Loucy (cell line): ENCODE data around the gene BLTP3B.

Source experiments
- H2AFZ ChIP-seq: fragments of 200-600 bp; sonication (generic); 2 replicates; pipeline ENCODE4 v1.6.0; 2016; ENCODE audit warnings: antibody characterized with exemption, mild to moderate bottlenecking, low read length, moderate library complexity
- H3F3A ChIP-seq: fragments of 200-600 bp; 2 replicates; pipeline ENCODE4 v1.6.0; 2016; ENCODE audit warnings: antibody characterized with exemption, low read depth, mild to moderate bottlenecking
- H3K27me3 ChIP-seq: fragments of 200-600 bp; sonication (generic); 2 replicates; pipeline ENCODE4 v1.6.1; 2014; ENCODE audit warnings: low read length, mild to moderate bottlenecking; ENCODE audit not compliant: insufficient read depth, poor library complexity, severe bottlenecking
- H3K36me3 ChIP-seq: fragments of 200-600 bp; sonication (generic); 2 replicates; pipeline ENCODE4 v1.6.1; 2016; ENCODE audit warnings: low read length; ENCODE audit not compliant: insufficient read depth
- H3K4me1 ChIP-seq: fragments of 200-600 bp; sonication (generic); 2 replicates; pipeline ENCODE4 v1.5.1; 2014; ENCODE audit warnings: low read length, mild to moderate bottlenecking; ENCODE audit not compliant: insufficient read depth, poor library complexity, severe bottlenecking
- H3K4me2 ChIP-seq: fragments of 200-600 bp; sonication (generic); 2 replicates; pipeline ENCODE4 v1.6.0; 2014; ENCODE audit warnings: antibody characterized with exemption, low read length, low read depth, mild to moderate bottlenecking; ENCODE audit not compliant: poor library complexity, severe bottlenecking
- H3K4me3 ChIP-seq: fragments of 200-600 bp; sonication (generic); 2 replicates; pipeline ENCODE4 v1.5.1; 2014; ENCODE audit warnings: low read length, mild to moderate bottlenecking, mixed read lengths; ENCODE audit not compliant: poor library complexity, severe bottlenecking
- H3K79me2 ChIP-seq: fragments of 200-600 bp; sonication (generic); 2 replicates; pipeline ENCODE4 v1.6.1; 2014; ENCODE audit warnings: low read length; ENCODE audit not compliant: insufficient read depth
- H3K9ac ChIP-seq: fragments of 200-600 bp; sonication (generic); 2 replicates; pipeline ENCODE4 v1.6.0; 2014; ENCODE audit warnings: mild to moderate bottlenecking, low read depth, low read length, moderate library complexity; ENCODE audit not compliant: poor library complexity, severe bottlenecking
- H3K9me2 ChIP-seq: fragments of 200-600 bp; sonication (generic); replicated peaks from 2 replicates; pipeline ENCODE4 v1.6.1; 2016; ENCODE audit warnings: low read depth, low read length, mixed read lengths
- H3K9me3 ChIP-seq: fragments of 200-600 bp; sonication (generic); 2 replicates; pipeline ENCODE4 v1.6.1; 2014; ENCODE audit warnings: mild to moderate bottlenecking, antibody characterized with exemption, low read length, low read depth; ENCODE audit not compliant: insufficient read depth
- H4K20me1 ChIP-seq: fragments of 200-600 bp; sonication (generic); 2 replicates; pipeline ENCODE4 v1.6.0; 2014; ENCODE audit warnings: antibody characterized with exemption, low read length, mild to moderate bottlenecking; ENCODE audit not compliant: insufficient read depth, poor library complexity, severe bottlenecking
- CTCF ChIP-seq: fragments of 200-600 bp; sonication (generic); conservative IDR thresholded peaks from 2 replicates; pipeline ENCODE4 v1.5.1; 2014; ENCODE audit warnings: mild to moderate bottlenecking, antibody characterized with exemption, low read length
- EZH2phosphoT487 ChIP-seq: fragments of 200-600 bp; IDR thresholded peaks from 2 replicates; pipeline ENCODE4 v1.6.1; 2018; ENCODE audit warnings: antibody characterized with exemption, mild to moderate bottlenecking, moderate library complexity, borderline replicate concordance

BLTP3B gene

GRCh38 chr12:100115291-100115690 is 27.4 kb downstream of the BLTP3B start:
- TF ChIP-seq CTCF (no peak), EZH2phosphoT487 (no peak)
- Histone ChIP-seq H3K27me3 (no peaks in the 10 kb centered on the region), H2AFZ (no peak overlapping the region), H4K20me1 (no peaks in the 10 kb centered on the region), H3K9ac (no peak overlapping the region), H3K4me3 (no peak overlapping the region), H3K79me2 (peaks cover 35% of the 10 kb centered on the region), H3K4me2 (no peak overlapping the region), H3K4me1 (no peaks in the 10 kb centered on the region), H3K36me3 (no peaks in the 10 kb centered on the region), H3K9me3 (no peaks in the 10 kb centered on the region), H3F3A (no peaks in the 10 kb centered on the region), H3K9me2 (no peaks in the 10 kb centered on the region)

- Histone ChIP-seq H3K4me3 (no peak overlapping the region), H3K4me2 (no peak overlapping the region), H3K9ac (no peak overlapping the region), H3K4me1 (no peaks in the 10 kb centered on the region), H3K36me3 (no peaks in the 10 kb centered on the region), H3K9me3 (no peaks in the 10 kb centered on the region), H3K27me3 (no peaks in the 10 kb centered on the region), H4K20me1 (no peaks in the 10 kb centered on the region), H3K79me2 (peaks cover 32% of the 10 kb centered on the region), H2AFZ (no peak overlapping the region), H3K9me2 (no peaks in the 10 kb centered on the region), H3F3A (no peaks in the 10 kb centered on the region)
- TF ChIP-seq CTCF: no peak
- no peak for TF ChIP-seq EZH2phosphoT487
Observed at GRCh38 chr12:100114574-100114973, 28.1 kb downstream of the BLTP3B start.

- Histone ChIP-seq H3K9me3 (no peaks in the 10 kb centered on the region), H3K9me2 (no peaks in the 10 kb centered on the region), H3K36me3 (peaks cover 15% of the 10 kb centered on the region), H3K4me3 (no peak overlapping the region), H3K27me3 (no peaks in the 10 kb centered on the region), H3K79me2 (peaks cover 20% of the 10 kb centered on the region), H3K4me2 (no peak overlapping the region), H3F3A (no peaks in the 10 kb centered on the region), H3K9ac (no peak overlapping the region), H3K4me1 (no peaks in the 10 kb centered on the region), H2AFZ (no peak overlapping the region), H4K20me1 (no peaks in the 10 kb centered on the region)
- TF ChIP-seq EZH2phosphoT487: no peak
- no peak for TF ChIP-seq CTCF
Observed at GRCh38 chr12:100110276-100110675, 32.4 kb downstream of the BLTP3B start.
